Measurements from ENCODE around the gene GTF2H3. TPM values are rescaled to one million over a fixed set of nuclear protein-coding genes. Genes with fewer than 3 reads are reported as not detected.

GTF2H3 gene
- 20.7 and 21.6 TPM in 2 replicates for polyA plus RNA-seq (2013)

GRCh38 chr12:123633379-123634141 is at the start of gene GTF2H3, which contains the start of gene EIF2B1:
GTF2H3 (plus strand) TSS chr12:123633829; CDS start chr12:123633860, 31 bp downstream.
EIF2B1 (minus strand) TSS chr12:123633686; CDS start chr12:123633557, 129 bp downstream.
- Histone ChIP-seq H3K4ac (ENCODE audit: low read depth, low read length) (peak within 1 kb of the TSS; percentile 98), H3K9me3 (ENCODE audit: insufficient read depth, low read depth, low read length) (no peaks in the 10 kb centered on the region), H3K27me3 (ENCODE audit: insufficient read depth, low read length) (no peaks in the 10 kb centered on the region), H2BK120ac (ENCODE audit: insufficient read depth, low read length, poor library complexity) (peak within 1 kb of the TSS; percentile 19), H3K23ac (ENCODE audit: low read length) (no peak within 1 kb of the TSS), H3K18ac (ENCODE audit: low read length) (peak within 1 kb of the TSS; percentile 69), H4K12ac (ENCODE audit: low read depth, low read length) (peak within 1 kb of the TSS; percentile 92), H4K8ac (ENCODE audit: low read depth, low read length) (peak within 1 kb of the TSS; percentile 97), H2AFZ (ENCODE audit: insufficient read depth, low read length, poor library complexity) (peak within 1 kb of the TSS; percentile 76), H3K79me1 (ENCODE audit: low read length) (peaks cover 7% of the 10 kb centered on the region), H3K4me2 (ENCODE audit: low read length) (peak within 1 kb of the TSS; percentile 90), H3K36me3 (ENCODE audit: control insufficient read depth in 1 of 2, insufficient read depth in 2 of 2, low read length in 2 of 2) (peaks cover 12 to 22% of the 10 kb centered on the region in 2 experiments), H3K27ac (ENCODE audit: low read depth, low read length) (no peak within 1 kb of the TSS), H2BK5ac (ENCODE audit: low read depth, low read length, poor library complexity) (peak within 1 kb of the TSS; percentile 45), H2AK5ac (ENCODE audit: low read length) (peak within 1 kb of the TSS; percentile 72), H3K79me2 (ENCODE audit: control insufficient read depth, insufficient read depth, low read length, poor library complexity) (peaks cover 9% of the 10 kb centered on the region), H3K9ac (ENCODE audit: low read length) (peak within 1 kb of the TSS; percentile 96), H3K4me3 (ENCODE audit: low read depth, low read length) (peak within 1 kb of the TSS; percentile 94), H2BK12ac (ENCODE audit: low read length) (peak within 1 kb of the TSS; percentile 54), H4K91ac (ENCODE audit: low read depth, low read length) (peak within 1 kb of the TSS; percentile 73), H3K14ac (ENCODE audit: low read length) (peak within 1 kb of the TSS; percentile 84), H3K4me1 (ENCODE audit: control insufficient read depth in 1 of 2, insufficient read depth in 2 of 2, low read length in 2 of 2) (peaks cover 0 to 4% of the 10 kb centered on the region in 2 experiments)
- DNase-seq = peak; percentile 91 to 94
- no CpG with 5 or more reads among the region's 52 CpGs for WGBS (ENCODE audit: extremely low coverage, insufficient coverage, insufficient read length)

GRCh38 chr12:123591702-123592481 is 41.7 kb upstream of the GTF2H3 start:
- Histone ChIP-seq H4K91ac (ENCODE audit: low read depth, low read length) (no peak overlapping the region), H4K12ac (ENCODE audit: low read depth, low read length) (no peak overlapping the region), H2BK5ac (ENCODE audit: low read depth, low read length, poor library complexity) (no peak overlapping the region), H3K4me2 (ENCODE audit: low read length) (no peak overlapping the region), H3K9me3 (ENCODE audit: insufficient read depth, low read depth, low read length) (no peaks in the 10 kb centered on the region), H3K36me3 (ENCODE audit: control insufficient read depth in 1 of 2, insufficient read depth in 2 of 2, low read length in 2 of 2) (peaks cover 34 to 58% of the 10 kb centered on the region in 2 experiments), H3K23ac (ENCODE audit: low read length) (no peak overlapping the region), H3K27ac (ENCODE audit: low read depth, low read length) (no peak overlapping the region), H2BK120ac (ENCODE audit: insufficient read depth, low read length, poor library complexity) (no peak overlapping the region), H3K14ac (ENCODE audit: low read length) (no peak overlapping the region), H4K8ac (ENCODE audit: low read depth, low read length) (no peak overlapping the region), H3K4me1 (ENCODE audit: control insufficient read depth in 1 of 2, insufficient read depth in 2 of 2, low read length in 2 of 2) (no peaks in the 10 kb centered on the region), H3K79me1 (ENCODE audit: low read length) (no peaks in the 10 kb centered on the region), H3K4me3 (ENCODE audit: low read depth, low read length) (no peak overlapping the region), H3K4ac (ENCODE audit: low read depth, low read length) (no peak overlapping the region), H3K79me2 (ENCODE audit: control insufficient read depth, insufficient read depth, low read length, poor library complexity) (peaks cover 2% of the 10 kb centered on the region), H2BK12ac (ENCODE audit: low read length) (no peak overlapping the region), H2AK5ac (ENCODE audit: low read length) (no peak overlapping the region), H3K27me3 (ENCODE audit: insufficient read depth, low read length) (no peaks in the 10 kb centered on the region), H3K18ac (ENCODE audit: low read length) (no peak overlapping the region), H3K9ac (ENCODE audit: low read length) (no peak overlapping the region), H2AFZ (ENCODE audit: insufficient read depth, low read length, poor library complexity) (no peak overlapping the region)
- DNase-seq = no peak
- WGBS (ENCODE audit: extremely low coverage, insufficient coverage, insufficient read length) = no CpG with 5 or more reads among the region's 8 CpGs

- no peak overlapping the region for H2BK5ac ChIP-seq (ENCODE audit: low read depth, low read length, poor library complexity)
- H4K91ac ChIP-seq (ENCODE audit: low read depth, low read length) = no peak overlapping the region
- H4K12ac ChIP-seq (ENCODE audit: low read depth, low read length) = no peak overlapping the region
- no peaks in the 10 kb centered on the region for H3K4me1 ChIP-seq (ENCODE audit: control insufficient read depth in 1 of 2, insufficient read depth in 2 of 2, low read length in 2 of 2)
- no peak overlapping the region for H2BK12ac ChIP-seq (ENCODE audit: low read length)
- H2AK5ac ChIP-seq (ENCODE audit: low read length) = no peak overlapping the region
- H3K4me3 ChIP-seq (ENCODE audit: low read depth, low read length) = no peak overlapping the region
- no peak overlapping the region for H3K9ac ChIP-seq (ENCODE audit: low read length)
- H3K4ac ChIP-seq (ENCODE audit: low read depth, low read length) = no peak overlapping the region
- no peak overlapping the region for H3K14ac ChIP-seq (ENCODE audit: low read length)
- no peak overlapping the region for H2BK120ac ChIP-seq (ENCODE audit: insufficient read depth, low read length, poor library complexity)
- H4K8ac ChIP-seq (ENCODE audit: low read depth, low read length) = no peak overlapping the region
- H3K79me1 ChIP-seq (ENCODE audit: low read length) = no peaks in the 10 kb centered on the region
- H2AFZ ChIP-seq (ENCODE audit: insufficient read depth, low read length, poor library complexity) = no peak overlapping the region
- H3K23ac ChIP-seq (ENCODE audit: low read length) = no peak overlapping the region
- peaks cover 21 to 51% of the 10 kb centered on the region in 2 experiments for H3K36me3 ChIP-seq (ENCODE audit: control insufficient read depth in 1 of 2, insufficient read depth in 2 of 2, low read length in 2 of 2)
- DNase-seq = peak; percentile 85 to 90
- no peaks in the 10 kb centered on the region for H3K27me3 ChIP-seq (ENCODE audit: insufficient read depth, low read length)
- no peak overlapping the region for H3K4me2 ChIP-seq (ENCODE audit: low read length)
- H3K18ac ChIP-seq (ENCODE audit: low read length) = no peak overlapping the region
- H3K79me2 ChIP-seq (ENCODE audit: control insufficient read depth, insufficient read depth, low read length, poor library complexity) = no peaks in the 10 kb centered on the region
- no peak overlapping the region for H3K27ac ChIP-seq (ENCODE audit: low read depth, low read length)
- H3K9me3 ChIP-seq (ENCODE audit: insufficient read depth, low read depth, low read length) = no peaks in the 10 kb centered on the region
These were observed 37.9 kb upstream of the GTF2H3 start for GRCh38 chr12:123595729-123596128.

GRCh38 chr12:123597100-123597499 is 36.5 kb upstream of the GTF2H3 start:
- Histone ChIP-seq H2BK120ac (ENCODE audit: insufficient read depth, low read length, poor library complexity) (no peak overlapping the region), H3K79me1 (ENCODE audit: low read length) (peaks cover 5% of the 10 kb centered on the region), H3K4me2 (ENCODE audit: low read length) (no peak overlapping the region), H3K36me3 (ENCODE audit: control insufficient read depth in 1 of 2, insufficient read depth in 2 of 2, low read length in 2 of 2) (peaks cover 19 to 40% of the 10 kb centered on the region in 2 experiments), H3K4me3 (ENCODE audit: low read depth, low read length) (no peak overlapping the region), H2AK5ac (ENCODE audit: low read length) (no peak overlapping the region), H4K12ac (ENCODE audit: low read depth, low read length) (no peak overlapping the region), H3K14ac (ENCODE audit: low read length) (no peak overlapping the region), H3K4me1 (ENCODE audit: control insufficient read depth in 1 of 2, insufficient read depth in 2 of 2, low read length in 2 of 2) (no peaks in the 10 kb centered on the region), H3K9ac (ENCODE audit: low read length) (no peak overlapping the region), H2AFZ (ENCODE audit: insufficient read depth, low read length, poor library complexity) (no peak overlapping the region), H3K27me3 (ENCODE audit: insufficient read depth, low read length) (no peaks in the 10 kb centered on the region), H3K9me3 (ENCODE audit: insufficient read depth, low read depth, low read length) (peaks cover 1% of the 10 kb centered on the region), H4K91ac (ENCODE audit: low read depth, low read length) (no peak overlapping the region), H3K79me2 (ENCODE audit: control insufficient read depth, insufficient read depth, low read length, poor library complexity) (peaks cover 5% of the 10 kb centered on the region), H3K27ac (ENCODE audit: low read depth, low read length) (no peak overlapping the region), H3K4ac (ENCODE audit: low read depth, low read length) (no peak overlapping the region), H3K18ac (ENCODE audit: low read length) (no peak overlapping the region), H2BK12ac (ENCODE audit: low read length) (no peak overlapping the region), H3K23ac (ENCODE audit: low read length) (no peak overlapping the region), H2BK5ac (ENCODE audit: low read depth, low read length, poor library complexity) (no peak overlapping the region), H4K8ac (ENCODE audit: low read depth, low read length) (no peak overlapping the region)
- WGBS (ENCODE audit: extremely low coverage, insufficient coverage, insufficient read length) = no CpG with 5 or more reads among the region's 3 CpGs
- peak in 1 of 2 donors; percentile 21 for DNase-seq
